Lower lobe of right lung (tissue), 2 donors: ENCODE measurements around the gene ANKS1B. TPM values are rescaled to one million over a fixed set of nuclear protein-coding genes. Genes with fewer than 3 reads are reported as not detected.

ENCODE experiments used
- ATAC-seq, 2 donors: fragments of 200-7000 bp; cut with Tn5 transposase; one replicate each; pipeline ENCODE4 v1.9.1; 2020 to 2022; ENCODE audit warnings: mild to moderate bottlenecking in 2 of 2, moderate library complexity in 2 of 2
- DNase-seq: peaks from one replicate; pipeline ENCODE4 v3.0.0-alpha.2; 2020
- H3K27ac ChIP-seq: fragments of 200-600 bp; one replicate; pipeline ENCODE4 v1.8.0; 2022
- H3K27me3 ChIP-seq: fragments of 200-600 bp; one replicate; pipeline ENCODE4 v1.8.0; 2022; ENCODE audit warnings: low read depth
- H3K36me3 ChIP-seq: fragments of 200-600 bp; one replicate; pipeline ENCODE4 v1.8.0; 2022; ENCODE audit warnings: mild to moderate bottlenecking
- H3K4me1 ChIP-seq: fragments of 200-600 bp; one replicate; pipeline ENCODE4 v1.8.0; 2022
- H3K4me3 ChIP-seq: fragments of 200-600 bp; one replicate; pipeline ENCODE4 v1.8.0; 2022; ENCODE audit warnings: mild to moderate bottlenecking
- H3K9me3 ChIP-seq: fragments of 200-600 bp; one replicate; pipeline ENCODE4 v1.8.0; 2022
- CTCF ChIP-seq: fragments of 200-600 bp; IDR thresholded peaks from one replicate; pipeline ENCODE4 v1.8.0; 2022; ENCODE audit warnings: antibody characterized with exemption, mild to moderate bottlenecking
- intact Hi-C: fragments of 100-400 bp; cut with DNase I; formaldehyde crosslinking; loops from one replicate; pipeline ENCODE4 v1.11.0; 2022
- total RNA-seq: library from RNA; stranded (reverse); fragmentation: NEBNext Ultra II Directional; extraction: Animal tissue kit (Norgen Biotek cat#: 25700); gene quantifications from one replicate; pipeline ENCODE4 v1.2.1, GENCODE V29; 2021
- donor health status: DM: no; HTN: yes; CAD: no; lungs with severe emphysema.

The ANKS1B gene
- total RNA-seq, 1 donor from 2014 or later, result 4.0 TPM

- no peak for TF ChIP-seq CTCF
- Histone ChIP-seq H3K27ac (no peak overlapping the region), H3K4me3 (no peak overlapping the region), H3K9me3 (no peaks in the 10 kb centered on the region), H3K4me1 (no peaks in the 10 kb centered on the region), H3K36me3 (no peaks in the 10 kb centered on the region), H3K27me3 (no peaks in the 10 kb centered on the region)
- DNase-seq (no peak), ATAC-seq (no peak)
- intact Hi-C loops, result no loop called here
These were observed 553.5 kb downstream of the ANKS1B start for GRCh38 chr12:99431203-99431602.

DNA sequence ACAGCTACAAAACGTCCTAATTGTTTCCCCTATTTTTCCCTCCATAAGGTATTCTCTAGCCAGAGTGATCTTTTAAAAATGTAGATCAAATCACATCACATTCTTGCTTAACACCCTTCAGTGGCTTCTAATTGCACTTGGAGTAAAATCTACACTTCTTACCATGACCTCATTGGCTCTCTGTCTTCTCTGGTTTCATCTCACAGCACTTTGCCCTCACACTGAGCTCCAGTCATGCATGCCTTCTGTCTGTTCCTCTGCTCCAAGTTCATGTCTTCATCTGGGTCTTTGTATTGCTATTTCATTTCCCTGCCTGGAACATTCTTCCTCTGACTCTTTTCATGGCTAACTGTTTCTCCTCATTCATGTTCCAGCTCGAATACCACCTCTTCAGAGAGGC lies 557.6 kb downstream of the ANKS1B start:
- no peak for TF ChIP-seq CTCF
- no peak for ATAC-seq

GRCh38 chr12:99418379-99418778 lies 566.4 kb downstream of the ANKS1B start:
- no peak for ATAC-seq
- Histone ChIP-seq H3K36me3 (no peaks in the 10 kb centered on the region), H3K4me1 (no peaks in the 10 kb centered on the region), H3K27me3 (no peaks in the 10 kb centered on the region), H3K9me3 (no peaks in the 10 kb centered on the region), H3K4me3 (no peak overlapping the region), H3K27ac (no peak overlapping the region)
- intact Hi-C loops, result no loop called here
- DNase-seq, result no peak
- no peak for TF ChIP-seq CTCF

More for the DNA sequence above, 557.6 kb downstream of the ANKS1B start:
- Histone ChIP-seq H3K27ac (no peak overlapping the region), H3K4me3 (no peak overlapping the region), H3K36me3 (no peaks in the 10 kb centered on the region), H3K9me3 (no peaks in the 10 kb centered on the region), H3K4me1 (no peaks in the 10 kb centered on the region), H3K27me3 (no peaks in the 10 kb centered on the region)
- intact Hi-C loops, result no loop called here
- DNase-seq, result no peak

DNA sequence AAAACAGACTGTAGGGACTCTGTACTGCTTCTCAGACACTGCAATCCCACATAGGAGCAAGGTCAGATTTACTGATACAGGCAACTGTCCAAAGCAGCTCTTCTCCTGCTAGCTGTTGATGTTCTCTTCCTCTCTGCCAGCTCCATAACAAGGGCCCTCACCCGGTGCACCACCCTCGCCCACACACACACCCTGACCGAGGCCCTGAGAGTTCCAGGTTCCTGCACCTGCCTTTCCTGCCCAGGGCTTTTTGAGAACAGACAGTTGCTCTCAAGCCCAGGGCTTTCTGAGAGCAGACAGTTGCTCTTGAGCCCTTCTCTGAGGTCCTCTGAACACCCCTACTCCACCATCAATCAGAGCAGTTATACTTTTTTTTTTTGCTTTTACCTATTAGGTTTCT lies 571.0 kb downstream of the ANKS1B start:
- intact Hi-C loops, result no loop called here
- H3K36me3 ChIP-seq, result no peaks in the 10 kb centered on the region
- ATAC-seq (no peak), DNase-seq (no peak)
- TF ChIP-seq CTCF, result no peak
- no peaks in the 10 kb centered on the region for H3K9me3 ChIP-seq
- no peaks in the 10 kb centered on the region for H3K4me1 ChIP-seq
- no peak overlapping the region for H3K27ac ChIP-seq
- H3K4me3 ChIP-seq, result no peak overlapping the region
- no peaks in the 10 kb centered on the region for H3K27me3 ChIP-seq

- no peak overlapping the region for H3K27ac ChIP-seq
- no peaks in the 10 kb centered on the region for H3K27me3 ChIP-seq
- no peak for TF ChIP-seq CTCF
- ATAC-seq (no peak), DNase-seq (no peak)
- H3K36me3 ChIP-seq, result no peaks in the 10 kb centered on the region
- H3K4me3 ChIP-seq, result no peak overlapping the region
- intact Hi-C loops, result no loop called here
- H3K4me1 ChIP-seq, result no peaks in the 10 kb centered on the region
- no peaks in the 10 kb centered on the region for H3K9me3 ChIP-seq
These were observed 591.0 kb downstream of the ANKS1B start for GRCh38 chr12:99393763-99394162.
